MM.1S (cell line): ENCODE measurements around the gene JHY.

Experiments
- DNase-seq: peaks from one replicate; pipeline ENCODE4 v3.0.0-alpha.2; 2015
- H2AFZ ChIP-seq: fragments of 300-600 bp; sonication (generic); 2 replicates; pipeline ENCODE4 v1.6.0; 2016; ENCODE audit warnings: antibody characterized with exemption, low read length
- H3F3A ChIP-seq: fragments of 300-600 bp; sonication (generic); 2 replicates; pipeline ENCODE4 v1.6.1; 2016; ENCODE audit warnings: mild to moderate bottlenecking, antibody characterized with exemption, low read length, moderate library complexity, mixed read lengths; ENCODE audit not compliant: insufficient read depth
- H3K27ac ChIP-seq: fragments of 300-600 bp; sonication (generic); 2 replicates; pipeline ENCODE4 v1.5.1; 2016; ENCODE audit warnings: mild to moderate bottlenecking, low read length
- H3K27me3 ChIP-seq: fragments of 300-600 bp; sonication (generic); replicated peaks from 2 replicates; pipeline ENCODE4 v1.6.0; 2016; ENCODE audit warnings: low read length; ENCODE audit not compliant: insufficient read depth
- H3K36me3 ChIP-seq: fragments of 300-600 bp; sonication (generic); replicated peaks from 2 replicates; pipeline ENCODE4 v1.6.1; 2016; ENCODE audit warnings: mild to moderate bottlenecking, low read length, mixed read lengths; ENCODE audit not compliant: insufficient read depth
- H3K4me1 ChIP-seq: fragments of 300-600 bp; sonication (generic); 2 replicates; pipeline ENCODE4 v1.6.1; 2016; ENCODE audit warnings: low read length, mixed read lengths
- H3K4me2 ChIP-seq: fragments of 300-600 bp; sonication (generic); 2 replicates; pipeline ENCODE4 v1.6.0; 2016; ENCODE audit warnings: low read depth, low read length
- H3K4me3 ChIP-seq: fragments of 300-600 bp; sonication (generic); 2 replicates; pipeline ENCODE4 v1.5.1; 2016; ENCODE audit warnings: low read length, mixed read lengths
- H3K79me2 ChIP-seq: fragments of 300-600 bp; sonication (generic); 2 replicates; pipeline ENCODE4 v1.6.1; 2016; ENCODE audit warnings: mixed run types, low read length, mixed read lengths
- H3K9ac ChIP-seq: fragments of 300-600 bp; sonication (generic); 2 replicates; pipeline ENCODE4 v1.6.1; 2016; ENCODE audit warnings: low read length, mixed read lengths
- H3K9me2 ChIP-seq: fragments of 300-600 bp; sonication (generic); replicated peaks from 2 replicates; pipeline ENCODE4 v1.6.1; 2016; ENCODE audit warnings: mild to moderate bottlenecking, low read length, mixed read lengths; ENCODE audit not compliant: insufficient read depth
- H3K9me3 ChIP-seq: fragments of 300-600 bp; sonication (generic); replicated peaks from 2 replicates; pipeline ENCODE4 v1.6.1; 2016; ENCODE audit warnings: mild to moderate bottlenecking, low read length, mixed read lengths; ENCODE audit not compliant: insufficient read depth
- H4K20me1 ChIP-seq: fragments of 300-600 bp; sonication (generic); 2 replicates; pipeline ENCODE4 v1.6.1; 2016; ENCODE audit warnings: mild to moderate bottlenecking, low read length, moderate library complexity, mixed read lengths; ENCODE audit not compliant: insufficient read depth
- CTCF ChIP-seq: fragments of 300-600 bp; sonication (generic); IDR thresholded peaks from 2 replicates; pipeline ENCODE4 v1.5.1; 2016; ENCODE audit warnings: antibody characterized with exemption, low read length, mixed read lengths
- EZH2 ChIP-seq: fragments of 300-600 bp; sonication (generic); optimal IDR thresholded peaks from 2 replicates; pipeline ENCODE3; 2017; ENCODE audit warnings: low read depth, mild to moderate bottlenecking, antibody characterized with exemption, low read length, mixed read lengths
- EZH2phosphoT487 ChIP-seq: fragments of 300-600 bp; sonication (generic); IDR thresholded peaks from 2 replicates; pipeline ENCODE4 v1.6.1; 2018; ENCODE audit warnings: antibody characterized with exemption, low read length

JHY gene

GRCh38 chr11:122979103-122979814 is 96.7 kb downstream of the JHY start:
- no peaks in the 10 kb centered on the region for H3F3A ChIP-seq
- TF ChIP-seq CTCF (no peak), EZH2 (no peak)
- H3K27me3 ChIP-seq: peaks cover 71% of the 10 kb centered on the region
- no peak overlapping the region for H2AFZ ChIP-seq
- H3K9me3 ChIP-seq: no peaks in the 10 kb centered on the region
- no peaks in the 10 kb centered on the region for H3K9me2 ChIP-seq
- H3K36me3 ChIP-seq: no peaks in the 10 kb centered on the region
- H3K4me1 ChIP-seq: 0 out of 2 replicates have a peak, but pooled peaks cover 3% of the 10 kb centered on the region
- no peak overlapping the region for H3K9ac ChIP-seq
- H3K4me2 ChIP-seq: no peak overlapping the region
- no peak for DNase-seq
- no peak overlapping the region for H3K4me3 ChIP-seq
- no peak overlapping the region for H3K27ac ChIP-seq
- H3K79me2 ChIP-seq: no peaks in the 10 kb centered on the region
- no peaks in the 10 kb centered on the region for H4K20me1 ChIP-seq

DNA sequence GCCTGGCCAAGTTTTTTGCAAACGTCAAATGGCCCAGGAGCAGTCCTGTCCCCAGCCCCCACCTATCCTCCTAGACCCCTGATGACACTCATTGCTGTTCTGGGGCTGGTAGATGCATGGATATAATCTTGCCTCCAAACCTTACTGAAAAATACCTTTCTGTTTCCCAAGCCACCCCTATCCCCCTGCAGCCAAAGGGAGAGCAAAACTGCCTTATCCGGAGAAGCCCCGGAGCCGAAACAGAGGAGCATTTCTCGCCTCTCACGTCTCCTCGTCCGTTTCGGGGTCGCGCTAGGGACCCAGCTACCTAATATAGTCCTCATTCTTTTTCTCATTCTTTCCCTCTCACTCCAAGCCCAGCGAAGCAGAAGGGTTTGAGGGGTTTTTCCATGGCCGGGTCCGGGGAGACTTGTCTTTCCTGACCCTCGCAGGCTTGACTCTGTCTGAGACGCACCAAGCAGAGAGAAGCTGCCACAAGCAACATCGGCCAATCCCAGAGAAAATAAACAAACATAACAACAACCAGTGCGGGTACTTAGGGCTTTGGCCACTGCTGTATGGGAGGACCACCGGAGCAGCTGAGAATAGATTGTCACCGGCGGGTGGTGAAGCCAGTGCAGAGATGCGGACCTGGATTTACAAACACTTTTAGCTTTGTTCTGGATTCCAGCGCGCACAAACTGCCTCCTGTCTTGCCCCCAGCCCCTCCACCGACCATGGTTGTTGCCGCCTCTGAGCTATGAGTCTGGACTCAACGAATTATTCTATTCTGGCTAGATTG is 97.4 kb downstream of the JHY start:
- H3K9ac ChIP-seq: no peak overlapping the region
- no peak overlapping the region for H3K4me2 ChIP-seq
- H3K9me2 ChIP-seq: no peaks in the 10 kb centered on the region
- H3K27me3 ChIP-seq: peaks cover 73% of the 10 kb centered on the region
- no peaks in the 10 kb centered on the region for H3K79me2 ChIP-seq
- no peaks in the 10 kb centered on the region for H3F3A ChIP-seq
- no peaks in the 10 kb centered on the region for H3K36me3 ChIP-seq
- no peaks in the 10 kb centered on the region for H3K9me3 ChIP-seq
- no peak overlapping the region for H3K27ac ChIP-seq
- H3K4me1 ChIP-seq: 0 out of 2 replicates have a peak, but pooled peaks cover 3% of the 10 kb centered on the region
- no peak for TF ChIP-seq EZH2phosphoT487
- no peak for TF ChIP-seq EZH2
- TF ChIP-seq CTCF: no peak
- H2AFZ ChIP-seq: no peak overlapping the region
- no peak for DNase-seq
- H4K20me1 ChIP-seq: no peaks in the 10 kb centered on the region
- H3K4me3 ChIP-seq: no peak overlapping the region

DNA sequence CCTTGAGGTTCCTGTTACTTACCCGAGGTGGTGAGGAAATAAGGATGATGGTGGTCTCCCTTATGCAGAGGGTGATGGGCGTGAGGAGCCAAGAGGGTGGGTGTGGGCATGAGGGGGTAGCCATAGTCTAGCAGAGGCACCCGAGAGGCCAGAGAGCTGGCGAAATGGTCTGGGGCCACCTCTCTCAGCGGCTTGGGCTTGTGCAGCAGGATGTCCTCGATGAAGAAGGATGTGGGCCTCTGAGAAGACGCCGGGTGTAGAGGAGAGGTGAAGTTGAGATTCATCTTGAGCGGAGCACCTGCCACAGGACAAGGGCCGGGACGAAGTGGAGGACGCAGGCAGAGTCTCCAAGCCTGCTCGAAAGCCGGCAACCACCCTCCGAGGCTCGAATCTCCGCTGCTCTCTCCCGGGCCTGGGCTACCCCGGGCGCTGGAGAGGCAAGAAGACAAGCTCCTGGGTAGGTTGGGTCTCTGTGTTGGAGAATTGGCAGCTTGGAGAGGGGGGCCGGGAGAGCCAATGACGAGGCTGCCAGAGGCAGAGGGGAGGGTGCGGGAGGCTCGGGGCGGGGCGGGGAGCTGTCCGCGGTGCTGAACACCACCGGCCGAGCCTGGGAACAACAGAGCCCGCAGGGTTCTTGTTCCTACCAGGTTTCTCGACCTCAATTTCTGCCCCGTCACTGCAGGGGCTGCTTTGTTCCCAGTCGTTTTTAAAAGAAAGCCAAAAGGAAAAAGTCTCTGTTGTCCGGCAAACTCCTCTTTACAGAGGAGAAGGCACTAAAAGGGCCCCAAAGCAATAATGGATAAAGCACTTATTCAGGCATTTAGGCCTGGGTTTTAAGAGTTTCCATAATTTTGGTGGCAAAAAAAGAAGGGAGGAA is 99.1 kb downstream of the JHY start, which contains the start of gene BSX:
BSX (minus strand) TSS at position 447 of the 877 bp plus-strand sequence; CDS start at position 284, 163 bp downstream.
- Histone ChIP-seq H3K4me3 (no peak within 1 kb of the TSS), H3K36me3 (no peaks in the 10 kb centered on the region), H4K20me1 (no peaks in the 10 kb centered on the region), H2AFZ (no peak within 1 kb of the TSS), H3K4me1 (0 out of 2 replicates have a peak, but pooled peaks cover 3% of the 10 kb centered on the region), H3F3A (no peaks in the 10 kb centered on the region), H3K9me2 (no peaks in the 10 kb centered on the region), H3K79me2 (no peaks in the 10 kb centered on the region), H3K27me3 (peaks cover 62% of the 10 kb centered on the region), H3K27ac (no peak within 1 kb of the TSS), H3K9me3 (no peaks in the 10 kb centered on the region), H3K4me2 (no peak within 1 kb of the TSS), H3K9ac (no peak within 1 kb of the TSS)
- peak; percentile 56 for DNase-seq
- TF ChIP-seq EZH2: no peak
- TF ChIP-seq CTCF: no peak
- no peak for TF ChIP-seq EZH2phosphoT487
